WI38 (cell line): ENCODE results near the gene KRTAP25-1.

Experiments
- H3K4me3 ChIP-seq: 2 replicates; pipeline ENCODE4 v1.5.1; 2011; ENCODE audit warnings: low read depth, mild to moderate bottlenecking, control low read depth, low read length
- CTCF ChIP-seq: IDR thresholded peaks from 2 replicates; pipeline ENCODE4 v1.5.1; 2012; ENCODE audit warnings: low read depth, mild to moderate bottlenecking, control low read depth, low read length

KRTAP25-1 gene

GRCh38 chr21:30289215-30289614 is at the start of gene KRTAP25-1:
Gene KRTAP25-1 (minus strand): TSS chr21:30289514. CDS start chr21:30289490, 24 bp downstream.
- TF ChIP-seq CTCF: no peak
- H3K4me3 ChIP-seq: no peak within 1 kb of the TSS

GRCh38 chr21:30338717-30339116 is 49.4 kb upstream of the KRTAP25-1 start:
- TF ChIP-seq CTCF: no peak
- no peak overlapping the region for H3K4me3 ChIP-seq

- H3K4me3 ChIP-seq: no peak overlapping the region
- no peak for TF ChIP-seq CTCF
Measured at GRCh38 chr21:30337772-30338171, 48.5 kb upstream of the KRTAP25-1 start.

GRCh38 chr21:30337276-30337744 is 48.0 kb upstream of the KRTAP25-1 start, which contains the start of gene KRTAP27-1:
Gene KRTAP27-1 (minus strand): TSS chr21:30337694. CDS start chr21:30337668, 26 bp downstream.
- H3K4me3 ChIP-seq: no peak within 1 kb of the TSS
- no peak for TF ChIP-seq CTCF

GRCh38 chr21:30336596-30336995 is 47.3 kb upstream of the KRTAP25-1 start:
- H3K4me3 ChIP-seq: no peak overlapping the region
- TF ChIP-seq CTCF: no peak

- TF ChIP-seq CTCF: no peak
- no peak overlapping the region for H3K4me3 ChIP-seq
Measured at GRCh38 chr21:30333736-30334135, 44.4 kb upstream of the KRTAP25-1 start.

GRCh38 chr21:30332681-30333080 is 43.4 kb upstream of the KRTAP25-1 start:
- no peak overlapping the region for H3K4me3 ChIP-seq
- TF ChIP-seq CTCF: no peak
